Erythroblast (primary cell): Measurements from ENCODE around the gene RB1.

Experiments
- GATA1 ChIP-seq: IDR thresholded peaks from 2 replicates; pipeline ENCODE4 v1.6.1; 2011; ENCODE audit warnings: low read depth, mild to moderate bottlenecking, control low read depth, low read length, moderate library complexity
- POLR2A ChIP-seq: IDR thresholded peaks from 2 replicates; pipeline ENCODE4 v1.6.1; 2011; ENCODE audit warnings: mild to moderate bottlenecking, low read length

DNA sequence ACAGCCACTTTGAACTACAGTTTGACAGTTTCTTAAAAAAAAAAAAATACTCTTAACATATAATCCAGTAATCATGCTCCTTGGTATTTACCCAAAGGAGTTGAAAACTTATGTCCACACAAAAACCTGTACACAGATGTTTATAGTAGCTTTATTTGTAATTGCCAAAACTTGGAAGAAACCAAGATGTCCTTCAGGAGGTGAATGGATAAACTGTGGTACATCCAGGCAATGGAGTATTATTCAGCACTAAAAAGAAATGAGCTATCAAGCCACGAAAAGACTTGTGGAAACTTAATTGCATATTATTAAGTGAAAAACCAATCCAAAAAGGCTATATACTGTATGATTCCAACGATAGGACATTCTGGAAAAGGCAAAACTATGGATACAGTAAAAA is 184.4 kb downstream of the RB1 start:
- no peak for TF ChIP-seq POLR2A
- TF ChIP-seq GATA1, result no peak
